ENCODE results near the gene CREB3L4.

- TF ChIP-seq ZNF8 (CRISPR knock-in tag; IDR thresholded peaks at IDR 0.05) (no peak), ZFP30 (CRISPR knock-in tag; IDR thresholded peaks at IDR 0.05) (no peak), PATZ1 (CRISPR knock-in tag; IDR thresholded peaks at IDR 0.05; ENCODE audit: borderline replicate concordance) (no peak), ARNTL (CRISPR knock-in tag; IDR thresholded peaks at IDR 0.05; ENCODE audit: borderline replicate concordance, low read depth) (no peak), TOX (CRISPR knock-in tag; IDR thresholded peaks at IDR 0.05; ENCODE audit: borderline replicate concordance) (no peak), ZFP3 (CRISPR knock-in tag; IDR thresholded peaks at IDR 0.05) (no peak), CSDC2 (CRISPR knock-in tag; IDR thresholded peaks at IDR 0.05) (no peak), ZC3H10 (CRISPR knock-in tag; IDR thresholded peaks at IDR 0.05) (no peak), ZNF70 (CRISPR knock-in tag; IDR thresholded peaks at IDR 0.05) (no peak)
Measured at GRCh38 chr1:153987621-153988020, 19.9 kb downstream of the CREB3L4 start.

Data from SK-N-SH treated with all-trans-retinoic acid at 6 μM for 48 hours (cell line).